BJ (cell line): ENCODE measurements around the gene BRF1. TPM values are rescaled to one million over a fixed set of nuclear protein-coding genes. Genes with fewer than 3 reads are reported as not detected.
"Not testable (repeated sequence)": the region's sequence is repeated elsewhere in the genome, so short reads cannot be mapped to it uniquely, and the experiment has no call there.

Experiments
- CTCF ChIA-PET: fragments of 350-600 bp; formaldehyde crosslinking; extraction: SDS; loops from one replicate; lab custom pipeline; 2021; ENCODE audit warnings: antibody characterized with exemption, inconsistent platforms; lab: Yijun Ruan, JAX
- POLR2A ChIA-PET: fragments of 300-600 bp; sonication (Branson Sonifier 250); formaldehyde crosslinking; extraction: SDS; loops from one replicate; lab custom pipeline; 2021; ENCODE audit warnings: antibody characterized with exemption; lab: Charles Lee
- DNase-seq: peaks from one replicate; pipeline ENCODE4 v3.0.0-alpha.2; 2011; ENCODE audit warnings: low read depth
- H3K27me3 ChIP-seq: 2 replicates; pipeline ENCODE4 v1.6.0; 2011; ENCODE audit warnings: low read length; ENCODE audit not compliant: control insufficient read depth, insufficient read depth
- H3K36me3 ChIP-seq: 2 replicates; pipeline ENCODE4 v1.5.1; 2011; ENCODE audit warnings: low read length; ENCODE audit not compliant: control insufficient read depth, insufficient read depth
- H3K4me3 ChIP-seq: 2 replicates; pipeline ENCODE4 v1.5.1; 2011; ENCODE audit warnings: low read depth, mild to moderate bottlenecking, control low read depth, low read length
- CTCF ChIP-seq: IDR thresholded peaks from 2 replicates; pipeline ENCODE4 v1.5.1; 2011; ENCODE audit warnings: low read depth, mild to moderate bottlenecking, control low read depth, inconsistent platforms, low read length, moderate library complexity; ENCODE audit not compliant: insufficient read depth
- polyA plus RNA-seq: library from polyadenylated mRNA; depleted of rRNA; stranded (reverse); fragments of >200 nt; gene quantifications from 2 replicates; pipeline ENCODE4 v1.2.3, GENCODE V29; 2011

BRF1 gene
- polyA plus RNA-seq, 1 experiment, result 8.2 TPM

- POLR2A ChIA-PET, result no interaction called here
- Histone ChIP-seq H3K4me3 (no peak overlapping the region), H3K27me3 (no peaks in the 10 kb centered on the region), H3K36me3 (no peaks in the 10 kb centered on the region)
- CTCF ChIA-PET, result no interaction called here
- DNase-seq, result no peak
- no peak for TF ChIP-seq CTCF
These were observed 3.1 kb upstream of the BRF1 start for GRCh38 chr14:105303949-105304348.

- DNase-seq, H3K36me3 ChIP-seq, POLR2A ChIA-PET, H3K4me3 ChIP-seq, H3K27me3 ChIP-seq, CTCF ChIA-PET: not testable (repeated sequence)
These were observed 1.1 kb upstream of the BRF1 start for GRCh38 chr14:105301915-105302249.

GRCh38 chr14:105301103-105301914 lies 508 bp upstream of the BRF1 start:
- ChIA-PET CTCF (interaction anchor here (0.6 to 1.7 kb wide), 4 partner anchors 10 to 256 kb away, joined by 3 to 4 read pairs (median 4); partner anchors contain the start of gene PACS2), POLR2A (interaction anchor here (0.7 to 1.2 kb wide), 2 partner anchors 13 to 107 kb away, joined by 3 to 5 read pairs; partner anchors contain the start of gene PACS2)
- Histone ChIP-seq H3K4me3 (peak overlapping the region; percentile 60), H3K27me3 (no peaks in the 10 kb centered on the region), H3K36me3 (no peaks in the 10 kb centered on the region)
- DNase-seq, result no peak
- no peak for TF ChIP-seq CTCF

GRCh38 chr14:105299654-105300541 lies 903 bp downstream of the BRF1 start:
- H3K36me3 ChIP-seq, result no peaks in the 10 kb centered on the region
- no peaks in the 10 kb centered on the region for H3K27me3 ChIP-seq
- no peak for TF ChIP-seq CTCF
- ChIA-PET CTCF (interaction anchor here (0.5 to 1.7 kb wide), 5 partner anchors 8 to 55 kb away, joined by 3 to 4 read pairs (median 3); partner anchors contain the start of gene PACS2), POLR2A (no interaction called here)
- DNase-seq, result no peak
- peak overlapping the region; percentile 60 for H3K4me3 ChIP-seq

- H3K4me3 ChIP-seq, POLR2A ChIA-PET, H3K36me3 ChIP-seq, DNase-seq, H3K27me3 ChIP-seq: not testable (repeated sequence)
- CTCF ChIA-PET, result interaction anchor here (1.2 to 1.5 kb wide), 3 partner anchors 9 to 55 kb away, joined by 3 to 4 read pairs (median 3); no protein-coding TSS in a partner anchor
These were observed 3.5 kb downstream of the BRF1 start for GRCh38 chr14:105297311-105297710.

- Histone ChIP-seq H3K4me3 (no peak overlapping the region), H3K36me3 (no peaks in the 10 kb centered on the region), H3K27me3 (no peaks in the 10 kb centered on the region)
- DNase-seq, result no peak
- ChIA-PET POLR2A (no interaction called here), CTCF (interaction anchor here (0.6 to 2.9 kb wide), 2 partner anchors 12 to 30 kb away, joined by 3 to 9 read pairs; no protein-coding TSS in a partner anchor)
- no peak for TF ChIP-seq CTCF
These were observed 6.6 kb downstream of the BRF1 start for GRCh38 chr14:105294142-105294597.
